Measurements from ENCODE around the gene KLK6. TPM values are rescaled to one million over a fixed set of nuclear protein-coding genes. Genes with fewer than 3 reads are reported as not detected.
A peak's percentile ranks its signal among the peaks of the same experiment; 100 is the strongest.

The KLK6 gene
- total RNA-seq, 1 experiment from 2014 or later, result not detected

DNA sequence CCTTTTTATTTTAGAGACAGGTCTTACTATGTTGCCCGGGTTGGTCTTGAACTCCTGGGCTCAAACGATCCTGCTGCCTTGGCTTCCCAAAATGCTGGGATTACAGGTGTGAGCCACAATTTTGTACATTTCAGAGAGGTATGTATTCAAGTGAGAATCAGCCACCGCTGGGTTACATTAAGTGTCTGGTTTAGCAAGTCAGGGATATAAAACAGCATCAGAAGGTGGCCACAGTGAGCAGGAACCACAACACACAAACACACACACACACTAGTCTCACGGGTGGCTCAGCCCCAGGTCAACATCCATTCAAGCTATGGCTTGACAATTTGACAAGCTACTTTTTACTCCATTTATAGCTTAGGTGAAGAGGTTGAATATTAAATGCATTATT, 36.7 kb downstream of the KLK6 start:
- no peak overlapping the region for H2AFZ ChIP-seq (ENCODE audit: low read length)
- H3K4me3 ChIP-seq (ENCODE audit: low read length), result no peak overlapping the region
- no peak overlapping the region for H3K4me2 ChIP-seq (ENCODE audit: low read depth, low read length, poor library complexity, severe bottlenecking)
- no peaks in the 10 kb centered on the region for H3K36me3 ChIP-seq (ENCODE audit: insufficient read depth, low read length)
- no peaks in the 10 kb centered on the region for H3K9me3 ChIP-seq (ENCODE audit: low read length)
- no peaks in the 10 kb centered on the region for H3K9me2 ChIP-seq (replicated peaks; ENCODE audit: insufficient read depth, low read length)
- H4K20me1 ChIP-seq (ENCODE audit: insufficient read depth, low read depth, low read length), result no peaks in the 10 kb centered on the region
- H3K4me1 ChIP-seq (ENCODE audit: low read length), result peaks cover 5% of the 10 kb centered on the region
- DNase-seq, result no peak
- no peaks in the 10 kb centered on the region for H3K27me3 ChIP-seq (ENCODE audit: low read length)
- no peaks in the 10 kb centered on the region for H3K79me2 ChIP-seq (ENCODE audit: low read length)
- no peak overlapping the region for H3K27ac ChIP-seq (ENCODE audit: low read length)
- H3K9ac ChIP-seq (ENCODE audit: low read length), result no peak overlapping the region

- Histone ChIP-seq H4K20me1 (ENCODE audit: insufficient read depth, low read depth, low read length) (no peaks in the 10 kb centered on the region), H3K36me3 (ENCODE audit: insufficient read depth, low read length) (no peaks in the 10 kb centered on the region), H3K27me3 (ENCODE audit: low read length) (no peaks in the 10 kb centered on the region), H3K4me3 (ENCODE audit: low read length) (no peak overlapping the region), H3K9ac (ENCODE audit: low read length) (no peak overlapping the region), H3K4me1 (ENCODE audit: low read length) (peaks cover 5% of the 10 kb centered on the region), H3K9me3 (ENCODE audit: low read length) (no peaks in the 10 kb centered on the region), H3K9me2 (replicated peaks; ENCODE audit: insufficient read depth, low read length) (no peaks in the 10 kb centered on the region), H3K4me2 (ENCODE audit: low read depth, low read length, poor library complexity, severe bottlenecking) (no peak overlapping the region), H2AFZ (ENCODE audit: low read length) (no peak overlapping the region), H3K27ac (ENCODE audit: low read length) (no peak overlapping the region), H3K79me2 (ENCODE audit: low read length) (no peaks in the 10 kb centered on the region)
- no peak for DNase-seq
Measured at GRCh38 chr19:50932018-50932689, 37.2 kb downstream of the KLK6 start.

DNA sequence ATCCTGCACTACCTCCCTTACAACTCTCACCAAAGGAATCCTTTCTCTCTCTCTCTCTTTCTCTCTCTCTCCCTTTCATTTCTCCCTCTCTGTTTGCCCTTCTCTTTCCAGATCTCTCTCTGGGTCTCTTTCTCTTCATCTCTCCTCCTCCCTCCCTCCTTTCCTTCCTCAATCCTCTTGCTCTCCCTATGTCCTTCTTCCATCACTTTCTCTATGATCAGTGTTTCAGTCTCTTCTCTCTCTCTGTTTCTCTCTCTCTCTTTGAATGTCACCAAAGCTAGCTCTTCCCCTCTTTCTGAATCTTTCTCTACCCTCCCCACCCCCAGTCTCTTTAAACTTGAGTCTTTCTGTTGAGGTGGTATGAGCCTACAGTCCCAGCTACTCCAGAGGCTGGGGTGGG, 38.4 kb downstream of the KLK6 start:
- Histone ChIP-seq H3K36me3 (ENCODE audit: insufficient read depth, low read length) (no peaks in the 10 kb centered on the region), H4K20me1 (ENCODE audit: insufficient read depth, low read depth, low read length) (no peaks in the 10 kb centered on the region), H3K27ac (ENCODE audit: low read length) (no peak overlapping the region), H3K4me3 (ENCODE audit: low read length) (no peak overlapping the region), H3K9me3 (ENCODE audit: low read length) (no peaks in the 10 kb centered on the region), H3K27me3 (ENCODE audit: low read length) (no peaks in the 10 kb centered on the region), H2AFZ (ENCODE audit: low read length) (no peak overlapping the region), H3K79me2 (ENCODE audit: low read length) (no peaks in the 10 kb centered on the region), H3K9ac (ENCODE audit: low read length) (no peak overlapping the region), H3K9me2 (replicated peaks; ENCODE audit: insufficient read depth, low read length) (no peaks in the 10 kb centered on the region), H3K4me2 (ENCODE audit: low read depth, low read length, poor library complexity, severe bottlenecking) (no peak overlapping the region), H3K4me1 (ENCODE audit: low read length) (peaks cover 5% of the 10 kb centered on the region)
- DNase-seq, result no peak

DNA sequence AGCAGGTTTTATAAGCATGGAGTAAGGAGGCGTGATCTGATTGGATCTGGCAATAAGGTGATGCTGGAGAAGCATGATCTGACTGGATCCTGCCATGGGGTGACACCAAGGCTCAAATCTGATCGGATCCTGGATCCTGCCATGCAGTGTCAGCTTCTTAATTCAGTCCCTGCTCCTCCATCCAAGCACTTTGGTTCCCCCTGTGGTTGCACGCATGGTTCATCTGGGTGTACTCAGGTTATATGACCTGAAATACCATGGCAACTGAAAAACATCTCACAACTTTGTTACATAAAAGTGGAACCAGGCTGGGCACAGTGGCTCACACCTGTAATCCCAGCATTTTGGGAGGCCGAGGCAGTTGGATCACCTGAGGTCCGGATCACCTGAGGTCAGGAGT, 40.6 kb downstream of the KLK6 start:
- Histone ChIP-seq H3K4me2 (ENCODE audit: low read depth, low read length, poor library complexity, severe bottlenecking) (no peak overlapping the region), H3K27ac (ENCODE audit: low read length) (no peak overlapping the region), H3K9me3 (ENCODE audit: low read length) (no peaks in the 10 kb centered on the region), H3K9ac (ENCODE audit: low read length) (no peak overlapping the region), H4K20me1 (ENCODE audit: insufficient read depth, low read depth, low read length) (no peaks in the 10 kb centered on the region), H3K4me1 (ENCODE audit: low read length) (peaks cover 5% of the 10 kb centered on the region), H3K4me3 (ENCODE audit: low read length) (no peak overlapping the region), H3K79me2 (ENCODE audit: low read length) (no peaks in the 10 kb centered on the region), H3K9me2 (replicated peaks; ENCODE audit: insufficient read depth, low read length) (no peaks in the 10 kb centered on the region), H3K36me3 (ENCODE audit: insufficient read depth, low read length) (no peaks in the 10 kb centered on the region), H3K27me3 (ENCODE audit: low read length) (no peaks in the 10 kb centered on the region), H2AFZ (ENCODE audit: low read length) (no peak overlapping the region)
- peak; percentile 62 for DNase-seq

DNA sequence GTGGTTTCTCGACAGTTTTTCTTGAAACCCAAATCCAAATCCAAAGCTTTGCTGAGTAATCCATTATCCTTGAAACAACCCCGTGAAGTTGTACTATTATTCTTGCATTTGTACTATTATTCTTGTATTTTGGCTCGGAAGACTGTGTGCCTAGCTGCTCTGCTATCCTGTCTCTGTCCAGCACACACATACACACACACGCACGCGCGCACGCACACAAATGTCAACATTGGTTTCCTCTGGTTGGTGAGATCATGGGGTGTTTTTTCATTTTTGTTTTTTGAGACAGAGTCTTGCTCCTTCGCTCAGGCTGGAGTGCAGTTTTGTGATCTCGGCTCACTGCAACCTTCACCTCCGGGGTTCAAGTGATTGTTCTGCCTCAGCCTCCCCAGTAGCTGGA, 43.2 kb downstream of the KLK6 start:
- H3K4me3 ChIP-seq (ENCODE audit: low read length), result no peak overlapping the region
- H3K9me3 ChIP-seq (ENCODE audit: low read length), result no peaks in the 10 kb centered on the region
- DNase-seq, result no peak
- H3K9ac ChIP-seq (ENCODE audit: low read length), result no peak overlapping the region
- H3K27ac ChIP-seq (ENCODE audit: low read length), result no peak overlapping the region
- peaks cover 7% of the 10 kb centered on the region; the same call in 1 of the 2 replicates for H4K20me1 ChIP-seq (ENCODE audit: insufficient read depth, low read depth, low read length)
- H2AFZ ChIP-seq (ENCODE audit: low read length), result no peak overlapping the region
- no peaks in the 10 kb centered on the region for H3K36me3 ChIP-seq (ENCODE audit: insufficient read depth, low read length)
- no peaks in the 10 kb centered on the region for H3K9me2 ChIP-seq (replicated peaks; ENCODE audit: insufficient read depth, low read length)
- 0 out of 2 replicates have a peak, but pooled peaks cover 3% of the 10 kb centered on the region for H3K27me3 ChIP-seq (ENCODE audit: low read length)
- H3K79me2 ChIP-seq (ENCODE audit: low read length), result no peaks in the 10 kb centered on the region
- H3K4me1 ChIP-seq (ENCODE audit: low read length), result peaks cover 5% of the 10 kb centered on the region
- no peak overlapping the region for H3K4me2 ChIP-seq (ENCODE audit: low read depth, low read length, poor library complexity, severe bottlenecking)

GRCh38 chr19:50925734-50926133, 43.7 kb downstream of the KLK6 start:
- H3K9me3 ChIP-seq (ENCODE audit: low read length), result no peaks in the 10 kb centered on the region

DNA sequence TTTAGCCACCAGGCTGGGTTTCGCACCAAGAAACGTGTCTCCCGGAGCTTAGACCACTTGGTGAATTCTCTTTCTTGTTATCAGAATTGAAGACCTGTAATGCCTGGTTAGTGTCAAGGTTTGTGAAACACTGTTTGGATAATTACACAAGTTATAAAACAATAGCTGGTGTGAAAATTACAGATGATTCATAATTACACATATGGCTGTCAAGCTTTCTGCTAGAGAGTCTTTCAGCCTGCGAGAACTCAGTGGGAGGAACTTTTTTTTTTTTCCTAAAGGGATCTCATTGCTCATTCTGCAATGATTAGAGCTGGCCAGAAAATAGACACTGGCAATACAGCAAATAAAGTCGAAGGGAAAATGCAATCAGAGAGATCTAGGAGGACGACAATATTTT, 44.8 kb downstream of the KLK6 start:
- H3K4me2 ChIP-seq (ENCODE audit: low read depth, low read length, poor library complexity, severe bottlenecking), result no peak overlapping the region
- H3K9me2 ChIP-seq (replicated peaks; ENCODE audit: insufficient read depth, low read length), result no peaks in the 10 kb centered on the region
- no peaks in the 10 kb centered on the region for H3K36me3 ChIP-seq (ENCODE audit: insufficient read depth, low read length)
- H4K20me1 ChIP-seq (ENCODE audit: insufficient read depth, low read depth, low read length), result peaks cover 7% of the 10 kb centered on the region; the same call in 1 of the 2 replicates
- no peak overlapping the region for H3K4me3 ChIP-seq (ENCODE audit: low read length)
- DNase-seq, result no peak
- no peaks in the 10 kb centered on the region for H3K79me2 ChIP-seq (ENCODE audit: low read length)
- H3K27me3 ChIP-seq (ENCODE audit: low read length), result 0 out of 2 replicates have a peak, but pooled peaks cover 3% of the 10 kb centered on the region
- no peak overlapping the region for H2AFZ ChIP-seq (ENCODE audit: low read length)
- H3K4me1 ChIP-seq (ENCODE audit: low read length), result peaks cover 5% of the 10 kb centered on the region
- H3K9ac ChIP-seq (ENCODE audit: low read length), result no peak overlapping the region
- no peaks in the 10 kb centered on the region for H3K9me3 ChIP-seq (ENCODE audit: low read length)
- H3K27ac ChIP-seq (ENCODE audit: low read length), result no peak overlapping the region

More at GRCh38 chr19:50925734-50926133, 43.7 kb downstream of the KLK6 start:
- H3K9ac ChIP-seq (ENCODE audit: low read length), result no peak overlapping the region
- no peak overlapping the region for H3K4me2 ChIP-seq (ENCODE audit: low read depth, low read length, poor library complexity, severe bottlenecking)
- no peak for DNase-seq
- H3K4me3 ChIP-seq (ENCODE audit: low read length), result no peak overlapping the region
- no peaks in the 10 kb centered on the region for H3K36me3 ChIP-seq (ENCODE audit: insufficient read depth, low read length)
- H3K27ac ChIP-seq (ENCODE audit: low read length), result no peak overlapping the region
- peaks cover 7% of the 10 kb centered on the region; the same call in 1 of the 2 replicates for H4K20me1 ChIP-seq (ENCODE audit: insufficient read depth, low read depth, low read length)
- H3K79me2 ChIP-seq (ENCODE audit: low read length), result no peaks in the 10 kb centered on the region
- H2AFZ ChIP-seq (ENCODE audit: low read length), result no peak overlapping the region
- H3K27me3 ChIP-seq (ENCODE audit: low read length), result 0 out of 2 replicates have a peak, but pooled peaks cover 3% of the 10 kb centered on the region
- no peaks in the 10 kb centered on the region for H3K9me2 ChIP-seq (replicated peaks; ENCODE audit: insufficient read depth, low read length)
- H3K4me1 ChIP-seq (ENCODE audit: low read length), result peaks cover 5% of the 10 kb centered on the region

- H3K4me2 ChIP-seq (ENCODE audit: low read depth, low read length, poor library complexity, severe bottlenecking), result no peak overlapping the region
- peaks cover 7% of the 10 kb centered on the region; the same call in 1 of the 2 replicates for H4K20me1 ChIP-seq (ENCODE audit: insufficient read depth, low read depth, low read length)
- no peak overlapping the region for H3K4me3 ChIP-seq (ENCODE audit: low read length)
- no peak overlapping the region for H3K27ac ChIP-seq (ENCODE audit: low read length)
- H3K79me2 ChIP-seq (ENCODE audit: low read length), result no peaks in the 10 kb centered on the region
- H3K36me3 ChIP-seq (ENCODE audit: insufficient read depth, low read length), result no peaks in the 10 kb centered on the region
- no peaks in the 10 kb centered on the region for H3K9me2 ChIP-seq (replicated peaks; ENCODE audit: insufficient read depth, low read length)
- no peaks in the 10 kb centered on the region for H3K9me3 ChIP-seq (ENCODE audit: low read length)
- no peaks in the 10 kb centered on the region for H3K4me1 ChIP-seq (ENCODE audit: low read length)
- H3K27me3 ChIP-seq (ENCODE audit: low read length), result 0 out of 2 replicates have a peak, but pooled peaks cover 3% of the 10 kb centered on the region
- no peak overlapping the region for H3K9ac ChIP-seq (ENCODE audit: low read length)
- DNase-seq, result peak; percentile 96
- H2AFZ ChIP-seq (ENCODE audit: low read length), result no peak overlapping the region
Measured at GRCh38 chr19:50922317-50922853, 47.0 kb downstream of the KLK6 start.
